GM21367 (cell line): ENCODE results near the gene MADCAM1.
"Not testable (repeated sequence)": the region's sequence is repeated elsewhere in the genome, so short reads cannot be mapped to it uniquely, and the experiment has no call there.

Experiments used
- ATAC-seq: cut with Tn5 transposase; IDR thresholded peaks from one replicate; pipeline ENCODE4 v1.9.1; 2021; ENCODE audit not compliant: unreplicated experiment

MADCAM1 gene

GRCh38 chr19:465056-465816, 31.1 kb upstream of the MADCAM1 start:
- ATAC-seq = no peak

- no peak for ATAC-seq
These were observed 28.7 kb upstream of the MADCAM1 start for GRCh38 chr19:467554-467953.

- ATAC-seq = no peak
These were observed 27.6 kb upstream of the MADCAM1 start for GRCh38 chr19:468587-469256.

GRCh38 chr19:469833-470232, 26.5 kb upstream of the MADCAM1 start:
- ATAC-seq = no peak

GRCh38 chr19:470701-471100, 25.6 kb upstream of the MADCAM1 start:
- ATAC-seq = no peak

GRCh38 chr19:472005-472858, 24.1 kb upstream of the MADCAM1 start:
- no peak for ATAC-seq

- ATAC-seq = no peak
These were observed 21.9 kb upstream of the MADCAM1 start for GRCh38 chr19:474126-475078.

GRCh38 chr19:475360-475759, 20.9 kb upstream of the MADCAM1 start:
- ATAC-seq = no peak

GRCh38 chr19:478236-478903, 17.9 kb upstream of the MADCAM1 start:
- no peak for ATAC-seq

GRCh38 chr19:478976-479375, 17.3 kb upstream of the MADCAM1 start:
- ATAC-seq = no peak

- no peak for ATAC-seq
These were observed 16.1 kb upstream of the MADCAM1 start for GRCh38 chr19:480016-480855.

GRCh38 chr19:481100-481499, 15.2 kb upstream of the MADCAM1 start:
- ATAC-seq = not testable (repeated sequence)

- ATAC-seq = no peak
These were observed 13.9 kb upstream of the MADCAM1 start for GRCh38 chr19:482186-483041.

- ATAC-seq = no peak
These were observed 12.8 kb upstream of the MADCAM1 start for GRCh38 chr19:483332-484072.

GRCh38 chr19:484494-484893, 11.8 kb upstream of the MADCAM1 start:
- ATAC-seq = no peak

- ATAC-seq = no peak
These were observed 11.2 kb upstream of the MADCAM1 start for GRCh38 chr19:485077-485476.

- no peak for ATAC-seq
These were observed 10.6 kb upstream of the MADCAM1 start for GRCh38 chr19:485583-486236.
